GM20431 (cell line): ENCODE results near the gene PEX14.

Experiments used
- in situ Hi-C: fragments of 300-500 bp; cut with MseI, MboI; formaldehyde crosslinking; loops from one replicate; pipeline ENCODE4 v1.15.0; 2020; ENCODE audit warnings: low sequenced_read_pairs; ENCODE audit not compliant: unreplicated experiment

The PEX14 gene

DNA sequence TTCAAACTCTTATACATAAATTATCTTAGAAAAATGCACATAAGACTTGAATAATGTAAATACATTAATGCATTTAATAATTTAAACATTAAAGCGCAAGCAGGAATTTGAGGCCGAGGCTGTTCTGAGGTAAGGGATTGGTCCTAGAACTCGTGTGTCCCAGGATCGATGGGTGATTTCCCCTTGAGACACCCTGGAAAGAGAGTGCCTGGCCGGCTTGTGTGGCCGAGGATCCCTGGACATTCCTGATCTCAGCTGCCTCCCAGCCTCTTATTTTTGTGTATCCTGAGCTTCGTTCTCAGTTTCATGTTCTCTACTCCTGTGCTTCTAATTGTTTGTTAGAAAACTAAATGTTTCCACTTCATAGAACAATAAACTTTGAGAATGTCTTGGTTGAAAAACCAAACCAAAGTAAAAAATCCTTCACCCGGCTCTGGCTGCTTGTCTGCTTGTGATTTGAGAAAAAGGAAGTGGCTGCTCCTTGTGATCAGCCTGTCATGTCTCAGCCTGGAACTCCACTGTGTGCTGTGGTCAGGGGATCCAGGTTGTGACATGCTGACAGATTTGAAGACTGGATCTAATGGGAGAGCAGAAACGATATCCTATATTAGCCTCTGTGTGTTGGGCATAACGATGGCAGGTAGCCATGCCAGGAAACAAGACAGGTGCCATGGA lies 40.7 kb downstream of the PEX14 start:
- in situ Hi-C loops = loop anchor here (25.0 kb wide), 1 partner anchor 347 kb away; no protein-coding TSS in a partner anchor

DNA sequence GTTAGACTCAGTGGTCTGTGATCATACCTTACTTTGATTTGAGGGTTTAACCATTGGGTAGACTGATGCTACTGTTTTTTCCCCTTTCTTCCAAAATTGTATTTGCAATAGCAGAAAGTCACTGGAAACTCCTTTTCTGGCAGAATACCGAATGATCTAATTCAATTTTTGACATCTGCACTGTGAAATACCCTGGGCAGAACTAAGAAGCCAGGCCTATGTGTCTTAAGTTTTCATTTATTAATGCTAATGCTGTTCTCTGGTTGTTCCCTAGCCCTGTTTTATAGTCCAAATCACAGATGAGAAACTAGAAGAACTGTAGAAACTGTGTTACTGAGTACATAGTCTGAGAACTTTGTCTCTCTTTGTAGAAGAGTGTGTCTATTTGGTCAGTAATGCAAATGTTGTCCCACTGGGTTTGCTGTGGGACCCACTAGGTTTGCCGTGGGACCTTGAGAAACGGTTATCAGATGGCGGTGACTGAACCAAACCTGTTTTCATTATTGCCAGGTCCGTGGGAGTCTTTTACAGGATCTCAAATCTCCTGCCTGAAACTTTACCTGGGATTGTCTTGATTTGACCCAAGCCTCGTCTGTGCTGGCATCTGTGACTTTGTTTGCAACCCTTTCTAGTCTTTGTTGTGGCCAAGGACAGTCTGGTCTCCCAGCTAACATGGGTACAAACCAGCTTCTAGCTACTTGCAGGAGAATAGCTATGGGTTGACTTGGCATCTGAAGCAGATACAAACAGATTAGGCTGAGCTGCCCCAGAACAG lies 41.4 kb downstream of the PEX14 start:
- in situ Hi-C loops = loop anchor here (25.0 kb wide), 1 partner anchor 346 kb away; no protein-coding TSS in a partner anchor

GRCh38 chr1:10516925-10517676 lies 42.4 kb downstream of the PEX14 start:
- in situ Hi-C loops = loop anchor here (25.0 kb wide), 1 partner anchor 345 kb away; no protein-coding TSS in a partner anchor

DNA sequence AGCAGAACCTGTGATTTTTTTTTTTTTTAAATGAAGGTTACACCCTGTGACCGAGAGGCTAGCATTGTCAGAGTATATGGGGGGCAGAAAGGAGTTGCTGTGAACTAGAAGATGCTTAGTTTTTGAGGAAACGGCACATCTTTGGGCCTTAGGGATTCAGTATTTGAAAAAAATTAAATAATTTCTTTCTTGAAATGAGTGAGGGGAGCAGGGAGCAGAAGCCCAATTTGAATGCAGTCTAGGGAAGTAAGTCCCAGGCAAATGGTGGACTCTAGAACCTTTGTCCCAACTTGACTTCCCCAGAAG lies 42.9 kb downstream of the PEX14 start:
- in situ Hi-C loops = loop anchor here (25.0 kb wide), 1 partner anchor 345 kb away; no protein-coding TSS in a partner anchor

DNA sequence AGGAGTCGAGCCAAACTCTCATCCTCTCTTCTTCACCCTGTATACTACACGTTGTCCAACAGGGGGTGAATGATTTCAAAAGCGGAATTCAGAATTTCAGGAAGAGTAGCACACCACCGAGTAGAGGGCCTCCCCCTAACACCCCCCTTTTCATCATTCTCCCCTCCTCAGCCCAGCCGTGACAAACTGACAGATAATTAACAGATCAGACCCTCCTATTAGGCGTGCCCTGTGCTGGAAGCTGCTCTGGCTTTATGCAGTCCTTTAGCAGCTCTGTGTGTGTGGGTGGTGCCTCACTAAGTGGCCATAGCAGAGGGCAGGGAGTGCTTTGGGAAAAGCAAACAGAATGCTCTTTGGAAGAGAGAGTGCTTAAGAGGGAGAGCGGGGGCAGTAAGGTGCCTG lies 44.3 kb downstream of the PEX14 start:
- in situ Hi-C loops = loop anchor here (25.0 kb wide), 1 partner anchor 343 kb away; no protein-coding TSS in a partner anchor

- in situ Hi-C loops = loop anchor here (25.0 kb wide), 1 partner anchor 342 kb away; no protein-coding TSS in a partner anchor
These were observed 45.7 kb downstream of the PEX14 start for GRCh38 chr1:10520497-10520896.

GRCh38 chr1:10520952-10521351 lies 46.2 kb downstream of the PEX14 start:
- in situ Hi-C loops = loop anchor here (25.0 kb wide), 1 partner anchor 341 kb away; no protein-coding TSS in a partner anchor

GRCh38 chr1:10521537-10522157 lies 46.9 kb downstream of the PEX14 start:
- in situ Hi-C loops = loop anchor here (25.0 kb wide), 1 partner anchor 341 kb away; no protein-coding TSS in a partner anchor

GRCh38 chr1:10522322-10522860 lies 47.6 kb downstream of the PEX14 start:
- in situ Hi-C loops = loop anchor here (25.0 kb wide), 1 partner anchor 340 kb away; no protein-coding TSS in a partner anchor

GRCh38 chr1:10525208-10525607 lies 50.5 kb downstream of the PEX14 start:
- in situ Hi-C loops = no loop called here

- in situ Hi-C loops = no loop called here
These were observed 53.6 kb downstream of the PEX14 start for GRCh38 chr1:10528066-10529014.

GRCh38 chr1:10529091-10529490 lies 54.3 kb downstream of the PEX14 start:
- in situ Hi-C loops = no loop called here

- in situ Hi-C loops = no loop called here
These were observed 55.0 kb downstream of the PEX14 start for GRCh38 chr1:10529765-10530164.

- in situ Hi-C loops = no loop called here
These were observed 55.6 kb downstream of the PEX14 start for GRCh38 chr1:10530281-10530740.

DNA sequence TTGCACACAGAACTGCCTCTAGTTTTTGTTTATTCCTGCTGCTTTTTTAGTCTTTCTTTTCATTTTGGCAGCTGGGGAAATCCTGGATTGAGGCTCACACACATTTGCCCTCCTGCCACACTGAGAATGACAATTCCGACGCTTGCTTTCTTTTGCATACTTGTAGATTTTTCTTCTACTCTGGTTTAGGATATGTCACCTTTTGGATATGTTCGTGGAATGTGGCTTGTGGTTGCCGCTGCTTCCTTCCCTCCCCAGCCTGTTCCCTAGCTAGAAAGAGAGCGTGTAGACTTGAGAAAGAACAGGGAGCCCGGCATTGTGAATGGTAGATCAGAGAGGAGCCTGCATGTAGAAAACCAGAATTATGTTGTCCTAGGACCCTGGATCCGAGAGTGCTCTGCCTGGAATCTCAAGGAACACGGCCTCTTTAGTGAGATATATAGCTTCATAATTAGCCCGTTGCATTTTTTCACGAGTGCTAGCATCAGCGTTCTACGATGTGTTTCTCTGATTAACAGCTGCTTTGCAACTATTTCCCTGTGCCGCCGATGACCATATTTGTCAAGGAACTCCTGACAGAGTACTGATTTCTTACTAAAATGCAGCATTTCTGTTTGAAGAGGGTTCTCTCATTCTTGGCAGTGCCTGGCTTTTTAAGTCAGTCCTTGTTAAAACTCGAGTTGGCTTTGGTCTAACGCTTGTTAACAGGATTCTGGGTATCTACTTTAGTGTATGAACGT lies 56.2 kb downstream of the PEX14 start:
- in situ Hi-C loops = no loop called here

- in situ Hi-C loops = no loop called here
These were observed 57.6 kb downstream of the PEX14 start for GRCh38 chr1:10532362-10532761.

DNA sequence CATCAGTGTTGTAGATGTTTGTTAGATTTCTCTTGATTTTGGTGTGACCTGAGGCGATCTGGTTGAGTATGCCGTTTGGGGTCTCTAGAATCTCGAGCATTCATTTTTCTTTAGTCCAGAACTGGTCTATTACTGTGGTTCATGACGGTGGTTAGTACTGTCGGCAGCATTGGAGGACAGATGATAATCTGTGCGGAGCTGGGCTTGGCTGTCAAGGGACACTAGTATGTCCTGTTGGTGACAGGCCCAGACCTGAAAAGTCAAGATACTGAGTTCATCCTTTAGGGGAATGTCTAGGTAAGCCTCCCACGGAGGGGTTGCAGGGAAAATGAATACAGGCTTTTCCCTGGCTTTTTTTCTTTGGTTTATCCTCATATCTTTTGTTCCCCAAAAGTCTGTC lies 59.8 kb downstream of the PEX14 start:
- in situ Hi-C loops = no loop called here
